Measurements from ENCODE around the gene MKKS. TPM values are rescaled to one million over a fixed set of nuclear protein-coding genes. Genes with fewer than 3 reads are reported as not detected.

MKKS gene
- total and polyA plus RNA-seq, 2 donors from 2014 or later = 17.8 to 49.2 TPM

- DNase-seq (no peak), FAIRE-seq (no peak)
- no peaks in the 10 kb centered on the region for H3K27me3 ChIP-seq (ENCODE audit: control insufficient read depth, insufficient read depth, low read length)
- H3K9ac ChIP-seq (ENCODE audit: low read length in 3 of 3) = no peak overlapping the region
- H3K27ac ChIP-seq (ENCODE audit: low read depth in 2 of 2, low read length in 2 of 2) = no peak overlapping the region
- peaks cover 1 to 17% (median 14%) of the 10 kb centered on the region in 3 donors for H3K36me3 ChIP-seq (ENCODE audit: control insufficient read depth in 2 of 3, insufficient read depth in 3 of 3, low read length in 3 of 3)
- H3K9me3 ChIP-seq (ENCODE audit: control insufficient read depth in 2 of 3, insufficient read depth in 1 of 3, low read length in 3 of 3) = no peaks in the 10 kb centered on the region
- no peak for TF ChIP-seq CTCF (IDR thresholded peaks at IDR 0.05; ENCODE audit: borderline replicate concordance, extremely low read depth, insufficient read depth)
- intact Hi-C loops (cut with DNase I) = no loop called here
- no peak overlapping the region for H3K4me3 ChIP-seq (ENCODE audit: low read length in 3 of 3)
- H3K4me1 ChIP-seq (ENCODE audit: control insufficient read depth in 2 of 3, insufficient read depth in 2 of 3, low read depth in 1 of 3, low read length in 3 of 3) = no peaks in the 10 kb centered on the region
Measured at GRCh38 chr20:10408108-10408813, 25.8 kb downstream of the MKKS start.

DNA sequence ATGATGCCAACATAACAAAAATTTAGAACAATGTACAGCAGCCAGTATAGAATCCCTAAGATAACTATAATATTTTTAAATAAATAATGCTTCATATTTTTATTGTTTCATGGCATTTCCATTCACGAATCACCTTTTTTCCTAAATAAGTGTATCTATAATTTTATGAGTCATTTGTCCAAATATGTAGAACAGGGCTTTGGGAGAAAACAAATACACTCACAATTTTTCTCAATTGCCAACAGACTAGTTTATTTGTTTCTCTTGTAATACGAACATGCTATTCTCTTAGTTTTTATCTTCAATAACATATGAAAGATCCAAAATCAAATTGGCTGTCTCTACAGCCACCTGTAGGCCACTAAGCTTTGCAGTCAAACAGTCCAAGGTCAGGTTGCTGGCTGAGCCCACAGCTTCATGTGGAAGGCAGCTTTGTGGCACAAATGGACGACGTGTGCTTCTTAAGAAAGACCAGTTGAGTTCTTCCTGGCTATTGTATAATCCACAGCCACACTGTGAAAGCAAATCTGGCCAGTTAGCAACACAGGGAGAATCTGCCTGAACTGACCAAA lies 29.0 kb downstream of the MKKS start:
- Histone ChIP-seq H3K27ac (ENCODE audit: low read depth in 2 of 2, low read length in 2 of 2) (no peak overlapping the region), H3K36me3 (ENCODE audit: control insufficient read depth in 2 of 3, insufficient read depth in 3 of 3, low read length in 3 of 3) (peaks cover 0 to 11% (median 11%) of the 10 kb centered on the region in 3 donors), H3K9ac (ENCODE audit: low read length in 3 of 3) (no peak overlapping the region), H3K27me3 (ENCODE audit: control insufficient read depth, insufficient read depth, low read length) (no peaks in the 10 kb centered on the region), H3K9me3 (ENCODE audit: control insufficient read depth in 2 of 3, insufficient read depth in 1 of 3, low read length in 3 of 3) (no peaks in the 10 kb centered on the region), H3K4me1 (ENCODE audit: control insufficient read depth in 2 of 3, insufficient read depth in 2 of 3, low read depth in 1 of 3, low read length in 3 of 3) (no peaks in the 10 kb centered on the region), H3K4me3 (ENCODE audit: low read length in 3 of 3) (no peak overlapping the region)
- DNase-seq (no peak), FAIRE-seq (no peak)
- no peak for TF ChIP-seq CTCF (IDR thresholded peaks at IDR 0.05; ENCODE audit: borderline replicate concordance, extremely low read depth, insufficient read depth)
- intact Hi-C loops (cut with DNase I) = no loop called here

DNA sequence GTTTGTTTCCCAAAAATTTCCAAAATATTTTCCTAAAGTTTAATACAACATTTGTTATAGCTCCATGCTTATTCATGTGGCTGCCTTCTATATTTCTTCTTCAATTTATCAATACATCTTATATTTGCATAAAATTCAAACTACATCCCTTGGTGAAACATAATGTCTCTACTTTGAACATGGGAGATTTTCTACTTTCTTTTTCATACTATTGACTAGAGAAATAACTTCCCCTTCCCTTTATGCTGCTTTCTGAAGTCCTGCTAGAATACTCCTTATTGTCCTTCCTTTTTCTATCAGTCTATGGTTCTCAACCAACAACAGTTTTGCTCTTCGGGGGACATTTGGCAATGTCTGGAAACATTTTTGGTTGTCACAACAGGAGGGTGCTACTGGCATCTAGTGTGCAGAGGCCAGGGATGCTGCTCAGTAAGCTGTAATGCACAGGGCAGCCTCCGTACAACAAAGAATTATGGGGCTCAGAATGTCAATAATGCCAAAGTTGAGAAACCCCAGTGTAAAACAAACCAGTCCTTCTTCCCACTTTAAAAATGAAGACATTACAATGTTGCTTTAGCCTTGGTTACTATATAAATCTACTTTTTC lies 29.9 kb downstream of the MKKS start:
- DNase-seq (no peak), FAIRE-seq (no peak)
- intact Hi-C loops (cut with DNase I) = no loop called here

More for the DNA sequence above, 29.9 kb downstream of the MKKS start:
- Histone ChIP-seq H3K27me3 (ENCODE audit: control insufficient read depth, insufficient read depth, low read length) (no peaks in the 10 kb centered on the region), H3K9ac (ENCODE audit: low read length in 3 of 3) (no peak overlapping the region), H3K27ac (ENCODE audit: low read depth in 2 of 2, low read length in 2 of 2) (no peak overlapping the region), H3K36me3 (ENCODE audit: control insufficient read depth in 2 of 3, insufficient read depth in 3 of 3, low read length in 3 of 3) (peaks cover 0 to 11% (median 11%) of the 10 kb centered on the region in 3 donors), H3K4me1 (ENCODE audit: control insufficient read depth in 2 of 3, insufficient read depth in 2 of 3, low read depth in 1 of 3, low read length in 3 of 3) (no peaks in the 10 kb centered on the region), H3K4me3 (ENCODE audit: low read length in 3 of 3) (no peak overlapping the region), H3K9me3 (ENCODE audit: control insufficient read depth in 2 of 3, insufficient read depth in 1 of 3, low read length in 3 of 3) (no peaks in the 10 kb centered on the region)
- no peak for TF ChIP-seq CTCF (IDR thresholded peaks at IDR 0.05; ENCODE audit: borderline replicate concordance, extremely low read depth, insufficient read depth)

Data from kidney (tissue), 14 donors.